AG04449 (cell line): ENCODE data around the gene ALG8.

Source experiments
- CTCF ChIA-PET: fragments of 350-600 bp; formaldehyde crosslinking; extraction: SDS; loops from one replicate; lab custom pipeline; 2021; ENCODE audit warnings: antibody characterized with exemption; lab: Yijun Ruan, JAX
- POLR2A ChIA-PET: fragments of 400-600, 350-600 bp; formaldehyde crosslinking; extraction: SDS; loops from one replicate; lab custom pipeline; 2020; ENCODE audit warnings: antibody characterized with exemption, inconsistent platforms; lab: Yijun Ruan, JAX
- DNase-seq: peaks from one replicate; pipeline ENCODE4 v3.0.0-alpha.2; 2010; ENCODE audit warnings: low read depth, low spot score
- H3K4me3 ChIP-seq: 2 replicates; pipeline ENCODE4 v1.5.1; 2011; ENCODE audit warnings: low read depth, mild to moderate bottlenecking, control low read depth, low read length
- CTCF ChIP-seq: IDR thresholded peaks from one replicate; pipeline ENCODE4 v1.5.1; 2011; ENCODE audit warnings: mild to moderate bottlenecking, moderate library complexity, low read length, control low read depth, inconsistent platforms; ENCODE audit not compliant: insufficient read depth; ENCODE audit errors: missing control alignments

Gene ALG8

GRCh38 chr11:78150754-78151153, 11.3 kb upstream of the ALG8 start:
- no peak for TF ChIP-seq CTCF
- POLR2A ChIA-PET, result no interaction called here

GRCh38 chr11:78150346-78150745, 10.9 kb upstream of the ALG8 start:
- ChIA-PET CTCF (interaction anchor here (0.8 to 3.6 kb wide), 7 partner anchors 10 to 437 kb away, joined by 3 to 36 read pairs (median 6); partner anchors contain the start of genes ALG8, KCTD21 and USP35), POLR2A (no interaction called here)
- H3K4me3 ChIP-seq, result no peak overlapping the region
- DNase-seq, result no peak
- TF ChIP-seq CTCF, result no peak

More at GRCh38 chr11:78150754-78151153, 11.3 kb upstream of the ALG8 start:
- CTCF ChIA-PET, result interaction anchor here (0.8 to 3.6 kb wide), 4 partner anchors 11 to 414 kb away, joined by 3 to 36 read pairs (median 8); partner anchors contain the start of gene ALG8
- no peak overlapping the region for H3K4me3 ChIP-seq
- DNase-seq, result no peak

GRCh38 chr11:78149646-78150045, 10.2 kb upstream of the ALG8 start:
- ChIA-PET CTCF (interaction anchor here (0.7 to 3.6 kb wide), 9 partner anchors 9 to 438 kb away, joined by 3 to 36 read pairs (median 4); partner anchors contain the start of genes ALG8, KCTD21 and USP35), POLR2A (no interaction called here)
- H3K4me3 ChIP-seq, result no peak overlapping the region
- DNase-seq, result peak; percentile 57
- peak; percentile 49 for TF ChIP-seq CTCF

GRCh38 chr11:78147807-78148206, 8.4 kb upstream of the ALG8 start:
- DNase-seq, result no peak
- CTCF ChIA-PET, result interaction anchor here (0.6 to 3.6 kb wide), 5 partner anchors 38 to 427 kb away, joined by 3 to 36 read pairs (median 3); partner anchors contain the start of gene NARS2
- POLR2A ChIA-PET, result no interaction called here

GRCh38 chr11:78145511-78146025, 6.1 kb upstream of the ALG8 start:
- no peak overlapping the region for H3K4me3 ChIP-seq
- CTCF ChIA-PET, result no interaction called here
- no peak for DNase-seq
- no peak for TF ChIP-seq CTCF
- POLR2A ChIA-PET, result no interaction called here

More at GRCh38 chr11:78147807-78148206, 8.4 kb upstream of the ALG8 start:
- H3K4me3 ChIP-seq, result no peak overlapping the region
- no peak for TF ChIP-seq CTCF

GRCh38 chr11:78140392-78141077, 1.1 kb upstream of the ALG8 start:
- ChIA-PET POLR2A (interaction anchor here (1.4 kb wide), 1 partner anchor 10 kb away, joined by 4 read pairs; no protein-coding TSS in a partner anchor), CTCF (interaction anchor here (0.7 to 2.3 kb wide), 3 partner anchors 10 to 426 kb away, joined by 4 to 14 read pairs (median 6); no protein-coding TSS in a partner anchor)
- DNase-seq, result no peak
- no peak for TF ChIP-seq CTCF
- H3K4me3 ChIP-seq, result peak overlapping the region; percentile 79
